Inflammatory macrophage treated with lipopolysaccharide for 1 hour (primary cell): ENCODE data around the gene DCHS2.

ENCODE experiments used
- DNase-seq, 2 donors: peaks; one replicate each; pipeline ENCODE4 v3.0.0-alpha.2; 2020 to 2022

DCHS2 gene

GRCh38 chr4:154487145-154487544 lies 4.5 kb downstream of the DCHS2 start:
- DNase-seq, result no peak

GRCh38 chr4:154485127-154485773 lies 6.3 kb downstream of the DCHS2 start:
- peak in 1 of 2 donors; percentile 7 for DNase-seq

GRCh38 chr4:154478547-154478946 lies 13.1 kb downstream of the DCHS2 start:
- DNase-seq, result no peak

GRCh38 chr4:154478128-154478527 lies 13.5 kb downstream of the DCHS2 start:
- no peak for DNase-seq

GRCh38 chr4:154476232-154476631 lies 15.4 kb downstream of the DCHS2 start:
- no peak for DNase-seq

GRCh38 chr4:154475820-154476219 lies 15.8 kb downstream of the DCHS2 start:
- no peak for DNase-seq

- no peak for DNase-seq
Measured at GRCh38 chr4:154473497-154473896, 18.1 kb downstream of the DCHS2 start.

GRCh38 chr4:154472858-154473257 lies 18.7 kb downstream of the DCHS2 start:
- DNase-seq, result no peak

GRCh38 chr4:154471526-154472331 lies 19.9 kb downstream of the DCHS2 start:
- no peak for DNase-seq

- no peak for DNase-seq
Measured at GRCh38 chr4:154471032-154471431, 20.6 kb downstream of the DCHS2 start.

GRCh38 chr4:154467886-154468285 lies 23.7 kb downstream of the DCHS2 start:
- DNase-seq, result no peak

- DNase-seq, result no peak
Measured at GRCh38 chr4:154466336-154466735, 25.3 kb downstream of the DCHS2 start.

GRCh38 chr4:154465085-154465484 lies 26.5 kb downstream of the DCHS2 start:
- no peak for DNase-seq

GRCh38 chr4:154464654-154465053 lies 26.9 kb downstream of the DCHS2 start:
- DNase-seq, result no peak

GRCh38 chr4:154462081-154462810 lies 29.4 kb downstream of the DCHS2 start:
- no peak for DNase-seq

GRCh38 chr4:154457471-154457870 lies 34.1 kb downstream of the DCHS2 start:
- DNase-seq, result no peak

- no peak for DNase-seq
Measured at GRCh38 chr4:154456889-154457288, 34.7 kb downstream of the DCHS2 start.

GRCh38 chr4:154456240-154456639 lies 35.4 kb downstream of the DCHS2 start:
- no peak for DNase-seq

- no peak for DNase-seq
Measured at GRCh38 chr4:154455111-154455510, 36.5 kb downstream of the DCHS2 start.

- no peak for DNase-seq
Measured at GRCh38 chr4:154454710-154455109, 36.9 kb downstream of the DCHS2 start.

GRCh38 chr4:154452798-154453346 lies 38.7 kb downstream of the DCHS2 start:
- DNase-seq, result no peak

- no peak for DNase-seq
Measured at GRCh38 chr4:154450966-154451365, 40.6 kb downstream of the DCHS2 start.

GRCh38 chr4:154444958-154445357 lies 46.6 kb downstream of the DCHS2 start:
- no peak for DNase-seq

GRCh38 chr4:154441982-154442381 lies 49.6 kb downstream of the DCHS2 start:
- DNase-seq, result no peak
